GM12864 (cell line): ENCODE measurements around the gene PAGE2.
"Not testable (repeated sequence)": the region's sequence is repeated elsewhere in the genome, so short reads cannot be mapped to it uniquely, and the experiment has no call there.

Experiments used
- DNase-seq: peaks from one replicate; pipeline ENCODE4 v3.0.0-alpha.2; 2011; ENCODE audit warnings: low read depth
- H3K4me3 ChIP-seq: 2 replicates; pipeline ENCODE4 v1.5.1; 2011; ENCODE audit warnings: mild to moderate bottlenecking, low read depth, low read length, control low read depth
- CTCF ChIP-seq: IDR thresholded peaks from 2 replicates; pipeline ENCODE4 v1.5.1; 2011; ENCODE audit warnings: low read depth, mild to moderate bottlenecking, moderate library complexity, low read length, control low read depth, inconsistent platforms; ENCODE audit errors: missing control alignments

The PAGE2 gene

DNA sequence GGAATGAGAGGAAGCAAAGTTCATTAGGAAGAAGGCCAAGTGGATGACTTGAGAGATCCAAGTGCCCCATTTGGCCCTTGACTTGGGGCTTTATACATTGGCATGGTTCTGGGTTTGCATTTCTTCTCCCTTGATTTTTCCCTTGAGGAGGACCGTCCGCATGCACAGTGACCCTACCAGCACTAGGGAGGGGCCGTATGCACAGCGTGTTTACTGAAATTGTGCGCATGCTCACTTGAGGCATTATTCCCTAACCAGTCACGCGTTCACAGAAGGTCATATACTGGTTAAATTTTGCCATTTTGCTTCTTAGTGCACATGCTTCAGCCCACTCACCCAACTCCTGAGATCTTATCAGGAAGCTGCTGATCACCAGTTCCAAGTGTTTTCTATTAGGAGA lies 35.1 kb downstream of the PAGE2 start:
- H3K4me3 ChIP-seq: no peak overlapping the region
- no peak for DNase-seq
- TF ChIP-seq CTCF: no peak

DNA sequence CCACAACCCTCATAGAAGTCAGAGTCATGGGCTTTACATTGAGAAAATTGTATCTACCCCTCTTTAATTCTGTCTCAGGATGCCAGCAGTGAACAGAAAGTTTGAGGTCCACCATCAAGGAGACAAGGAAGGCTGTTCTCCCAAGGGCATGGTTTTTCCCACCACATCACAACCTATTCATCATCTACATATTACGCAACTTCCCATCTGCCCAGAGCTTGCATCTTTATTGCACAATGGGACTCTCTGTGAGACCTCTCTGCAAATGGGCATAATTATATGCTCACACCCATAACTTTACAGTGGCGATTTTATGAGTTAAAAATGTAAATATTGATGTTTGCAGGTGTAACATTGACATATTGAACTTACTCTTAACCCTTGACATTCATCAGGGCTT lies 38.9 kb downstream of the PAGE2 start:
- no peak for DNase-seq
- no peak for TF ChIP-seq CTCF
- H3K4me3 ChIP-seq: no peak overlapping the region

DNA sequence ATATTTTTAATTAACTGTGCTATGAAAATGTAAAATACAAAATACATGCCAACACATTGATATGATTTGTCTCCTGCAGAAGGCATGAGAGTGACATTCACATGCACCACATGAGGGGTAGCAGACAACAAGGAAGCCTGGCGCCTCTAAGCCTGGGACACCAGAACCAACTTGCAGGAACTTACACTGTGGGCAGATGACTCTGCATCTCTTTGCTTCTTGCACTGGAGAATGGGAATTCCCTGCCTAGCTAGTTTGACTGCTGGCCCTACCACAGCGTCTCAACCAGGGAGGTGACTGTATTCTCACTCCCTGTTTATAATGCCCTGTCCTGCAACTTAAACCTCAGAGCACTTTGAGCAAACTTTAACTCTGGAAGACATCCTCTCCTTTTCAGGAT lies 40.5 kb downstream of the PAGE2 start:
- no peak for TF ChIP-seq CTCF
- DNase-seq: no peak
- no peak overlapping the region for H3K4me3 ChIP-seq

GRCh38 chrX:55130481-55130880 lies 41.7 kb downstream of the PAGE2 start:
- H3K4me3 ChIP-seq: no peak overlapping the region
- TF ChIP-seq CTCF: no peak
- no peak for DNase-seq

GRCh38 chrX:55132416-55132815 lies 43.6 kb downstream of the PAGE2 start:
- H3K4me3 ChIP-seq: no peak overlapping the region
- no peak for TF ChIP-seq CTCF
- no peak for DNase-seq

DNA sequence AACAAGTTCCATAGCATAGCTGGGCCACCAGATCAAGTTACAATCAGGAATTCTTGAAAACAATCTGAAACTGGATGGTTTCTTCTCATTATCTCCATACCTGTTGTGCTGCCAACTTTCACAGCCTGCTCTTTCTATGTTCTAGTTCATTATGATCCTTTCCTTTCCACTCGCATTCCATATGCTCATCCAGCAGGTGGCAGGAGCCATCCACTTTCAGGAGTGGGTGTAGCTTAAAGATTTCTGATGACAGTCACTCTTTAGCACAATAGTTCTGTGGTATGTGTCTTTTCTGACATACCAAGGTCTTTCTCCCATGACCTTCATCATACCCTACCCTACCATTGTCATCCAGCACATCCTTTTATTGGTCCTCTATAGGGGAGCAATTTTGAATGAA lies 46.4 kb downstream of the PAGE2 start:
- TF ChIP-seq CTCF: peak; percentile 34
- H3K4me3 ChIP-seq: no peak overlapping the region
- DNase-seq: no peak

GRCh38 chrX:55140800-55141199 lies 52.0 kb downstream of the PAGE2 start:
- not testable (repeated sequence) for H3K4me3 ChIP-seq, DNase-seq
